GM21717 (cell line): ENCODE measurements around the gene GHRH.
A peak's percentile ranks its signal among the peaks of the same experiment; 100 is the strongest.

ENCODE experiments used
- ATAC-seq: cut with Tn5 transposase; IDR thresholded peaks from one replicate; pipeline ENCODE4 v1.9.1; 2021; ENCODE audit warnings: mild to moderate bottlenecking, moderate library complexity; ENCODE audit not compliant: unreplicated experiment

GHRH gene

DNA sequence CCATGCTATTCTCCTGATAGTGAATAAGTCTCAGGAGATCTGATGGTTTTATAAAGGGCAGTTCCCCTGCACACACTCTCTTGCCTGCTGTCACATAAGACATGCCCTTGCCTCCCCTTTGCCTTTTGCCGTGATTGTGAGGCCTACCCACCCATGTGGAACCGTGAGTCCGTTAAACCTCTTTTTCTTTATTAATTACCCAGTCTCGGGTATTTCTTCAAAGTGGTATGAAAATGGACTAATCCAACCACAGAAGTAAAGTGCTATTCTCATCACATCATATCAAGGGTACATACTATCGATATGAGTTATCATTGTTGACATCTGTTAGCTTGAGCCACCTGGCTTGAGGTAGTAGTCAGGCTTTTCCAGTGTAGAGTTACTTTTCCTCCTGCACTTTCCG, 30.1 kb upstream of the GHRH start:
- no peak for ATAC-seq

DNA sequence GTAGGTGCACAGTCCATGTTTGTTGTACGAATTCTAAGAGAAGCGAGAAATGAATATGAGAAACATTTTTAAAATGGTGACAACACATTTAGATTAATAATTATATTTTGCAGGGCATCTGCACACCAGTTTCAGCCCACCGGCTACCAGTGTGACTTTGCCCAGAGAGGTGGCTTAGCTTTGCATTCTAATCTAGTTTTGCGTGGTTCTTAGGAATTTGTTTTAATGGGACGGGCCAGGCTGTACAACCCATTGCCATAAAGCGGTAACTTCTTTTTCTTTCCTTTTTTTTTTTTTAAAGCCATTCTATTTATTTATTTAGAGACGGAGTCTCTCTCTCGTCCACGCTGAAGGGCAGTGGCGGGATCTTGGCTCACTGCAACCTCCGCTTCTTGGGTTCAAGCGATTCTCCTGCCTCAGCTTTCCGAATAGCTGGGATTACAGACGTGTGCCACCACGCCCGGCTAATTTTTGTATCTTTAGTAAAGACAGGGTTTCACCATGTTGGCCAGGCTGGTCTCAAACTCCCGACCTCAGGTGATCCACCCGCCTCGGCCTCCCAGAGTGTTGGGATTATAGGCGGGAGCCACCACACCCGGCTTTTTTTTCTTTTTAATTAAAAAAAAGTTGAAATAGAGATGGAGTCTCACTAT, 28.7 kb upstream of the GHRH start:
- ATAC-seq, result no peak

DNA sequence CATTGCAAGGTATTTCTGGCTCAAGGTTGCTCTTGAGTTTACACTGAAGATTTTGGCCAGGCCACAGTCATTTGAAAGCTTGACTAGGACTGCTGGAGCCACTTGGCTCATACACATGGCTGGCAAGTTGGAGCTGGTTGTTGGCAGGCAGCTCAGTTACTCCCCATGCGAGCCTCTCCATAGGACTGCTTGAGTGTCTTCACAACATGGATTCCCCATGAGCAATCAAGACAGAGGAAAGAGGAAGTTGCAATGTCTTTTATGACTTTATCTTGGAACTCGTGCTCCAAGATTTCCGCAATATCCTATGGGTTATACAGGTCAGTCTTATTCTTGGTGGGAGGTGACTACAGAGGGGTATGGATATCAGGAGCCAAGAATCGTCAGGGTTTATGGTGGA, 26.5 kb upstream of the GHRH start:
- no peak for ATAC-seq

DNA sequence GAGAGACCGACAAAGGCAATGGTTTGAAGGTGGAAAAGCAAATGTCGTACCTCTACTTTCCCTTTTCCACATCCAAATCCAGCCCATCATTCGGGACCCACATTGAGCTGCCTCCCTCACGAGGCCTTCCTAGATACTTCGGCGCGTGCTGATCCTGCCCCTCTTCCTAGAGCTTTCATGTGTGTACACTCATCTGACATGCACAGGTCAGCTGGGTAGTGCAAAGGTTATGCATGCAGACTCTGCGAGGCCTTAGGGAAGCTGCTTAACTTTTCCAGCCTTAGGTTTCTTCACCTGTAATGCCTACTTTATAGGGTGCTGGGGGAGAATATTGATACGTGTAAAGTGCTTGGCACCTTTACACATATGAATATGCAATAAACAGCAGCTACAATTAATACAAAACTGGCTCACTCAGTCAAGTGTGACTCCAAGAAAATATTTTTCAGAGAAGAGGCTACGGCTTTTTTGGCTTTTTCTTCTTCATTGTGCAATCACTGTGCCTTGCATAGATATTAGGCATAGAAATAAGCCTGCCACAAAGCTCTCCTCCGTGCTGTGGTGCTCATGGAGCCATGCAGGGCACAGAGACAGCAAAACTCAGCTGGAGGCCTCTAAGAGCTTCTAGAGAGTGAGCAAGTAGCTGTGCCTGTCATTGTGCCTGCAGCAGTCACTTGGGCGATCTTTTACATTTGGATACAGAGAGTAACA, 24.2 kb upstream of the GHRH start:
- ATAC-seq, result no peak

DNA sequence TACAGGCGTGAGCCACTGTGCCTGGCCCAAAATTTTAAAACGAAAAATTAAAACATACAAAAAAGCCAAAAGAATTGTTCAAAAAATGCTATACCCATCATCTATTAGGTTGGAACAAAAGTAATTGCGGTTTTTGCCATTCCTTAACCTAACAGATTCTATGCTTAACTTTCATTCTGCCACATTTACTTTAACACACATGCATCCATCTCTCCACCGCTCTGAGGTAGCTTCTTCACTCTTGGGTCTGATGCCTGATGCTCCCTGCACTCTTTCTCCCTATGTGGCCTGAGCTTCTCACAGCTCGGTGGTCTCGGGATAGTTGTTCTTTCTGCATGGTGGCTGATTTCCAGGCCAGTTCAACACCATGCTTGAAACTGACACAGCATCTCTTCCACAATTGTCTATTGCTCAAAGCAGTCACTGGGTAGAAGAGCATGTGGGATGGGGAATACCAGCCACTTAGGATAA, 23.1 kb upstream of the GHRH start:
- ATAC-seq, result no peak

DNA sequence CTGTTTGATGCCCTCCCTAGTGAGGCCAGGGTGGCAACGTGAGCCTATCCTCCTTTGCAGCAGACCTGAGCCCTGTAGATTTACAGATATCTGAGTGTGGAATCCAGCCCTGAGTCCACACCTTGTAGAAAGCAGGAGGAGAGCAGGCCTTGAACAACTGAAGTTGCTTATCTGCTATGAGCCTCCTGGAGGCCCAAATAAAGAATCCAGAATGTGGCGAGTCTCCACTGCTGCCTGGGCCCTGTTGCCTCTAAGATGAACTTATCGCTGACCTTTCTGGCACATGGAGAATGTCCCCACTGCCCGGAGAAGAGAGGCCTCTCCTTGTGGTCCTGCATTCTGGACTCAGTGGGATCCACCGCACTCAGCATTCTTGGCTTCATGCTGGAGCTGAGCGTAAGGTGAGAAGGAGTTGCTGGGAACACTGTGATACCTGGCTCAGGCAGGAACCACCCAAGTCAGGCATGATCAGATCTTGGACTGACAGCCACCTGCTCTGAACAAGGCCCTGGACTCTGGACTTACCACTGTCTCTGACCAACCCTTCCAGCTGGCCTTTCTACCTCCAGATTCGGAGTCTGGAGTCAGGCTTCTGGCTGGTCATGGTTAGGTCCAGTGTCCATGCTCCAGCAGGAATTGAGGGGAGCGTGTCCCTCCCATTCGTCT, 22.0 kb upstream of the GHRH start:
- ATAC-seq, result no peak

DNA sequence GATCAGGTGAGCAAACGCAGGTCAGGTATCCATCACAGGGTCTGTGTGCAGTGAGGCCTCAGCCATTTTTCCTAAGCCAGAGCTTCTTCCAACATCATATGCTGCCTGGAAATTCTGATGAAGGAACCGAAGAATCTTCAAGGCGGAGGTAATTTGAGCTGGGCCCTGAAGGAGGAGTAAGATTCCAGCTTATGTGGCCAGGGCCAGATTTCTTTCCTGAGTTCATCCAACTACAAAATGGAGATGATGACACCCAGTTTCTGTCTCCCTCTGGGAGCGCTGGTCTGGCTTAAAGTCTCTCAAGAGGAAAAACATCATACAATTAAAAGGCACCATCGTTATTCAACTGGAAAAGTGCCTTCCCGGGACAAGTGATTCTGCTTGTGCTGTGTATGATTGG, 20.9 kb upstream of the GHRH start:
- no peak for ATAC-seq

DNA sequence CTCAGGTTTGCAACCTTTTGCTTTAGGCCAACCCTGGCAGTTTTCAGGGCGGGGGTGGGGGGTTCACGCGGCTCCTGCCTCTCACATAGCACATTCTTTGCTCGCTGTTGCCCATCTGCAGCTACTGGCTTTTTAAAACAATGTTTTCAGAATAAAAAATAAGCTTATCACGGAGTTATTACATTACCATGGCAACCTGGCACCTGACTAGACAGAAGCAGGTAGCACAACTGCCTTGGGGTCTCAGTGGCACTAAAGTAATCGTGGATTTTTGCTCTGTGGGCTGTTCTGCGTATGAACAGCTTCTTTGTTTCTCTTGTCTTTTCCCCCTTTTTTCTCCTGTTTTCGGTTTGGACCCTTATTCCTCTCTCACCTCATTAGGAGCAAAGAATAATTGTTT, 18.8 kb upstream of the GHRH start:
- no peak for ATAC-seq

DNA sequence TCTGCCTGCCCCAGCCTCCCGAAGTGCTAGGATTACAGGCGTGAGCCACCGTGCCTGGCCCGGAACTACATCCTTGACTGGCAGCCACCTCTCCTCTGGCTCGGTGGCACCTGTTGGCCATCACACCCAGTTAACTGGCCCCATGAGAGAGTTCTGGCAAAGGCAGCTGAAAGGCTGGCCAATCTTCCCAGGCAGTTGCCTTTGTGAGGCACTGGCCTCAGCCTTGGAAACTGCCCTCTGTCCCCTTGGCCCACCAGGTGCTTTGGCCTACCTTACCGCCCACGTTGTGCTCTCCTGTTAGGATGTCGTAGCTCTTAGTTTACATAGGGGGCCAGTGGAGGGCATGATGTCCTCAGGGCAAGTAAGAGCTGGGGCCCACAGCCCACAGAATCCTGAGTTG, 18.2 kb upstream of the GHRH start:
- ATAC-seq, result no peak

DNA sequence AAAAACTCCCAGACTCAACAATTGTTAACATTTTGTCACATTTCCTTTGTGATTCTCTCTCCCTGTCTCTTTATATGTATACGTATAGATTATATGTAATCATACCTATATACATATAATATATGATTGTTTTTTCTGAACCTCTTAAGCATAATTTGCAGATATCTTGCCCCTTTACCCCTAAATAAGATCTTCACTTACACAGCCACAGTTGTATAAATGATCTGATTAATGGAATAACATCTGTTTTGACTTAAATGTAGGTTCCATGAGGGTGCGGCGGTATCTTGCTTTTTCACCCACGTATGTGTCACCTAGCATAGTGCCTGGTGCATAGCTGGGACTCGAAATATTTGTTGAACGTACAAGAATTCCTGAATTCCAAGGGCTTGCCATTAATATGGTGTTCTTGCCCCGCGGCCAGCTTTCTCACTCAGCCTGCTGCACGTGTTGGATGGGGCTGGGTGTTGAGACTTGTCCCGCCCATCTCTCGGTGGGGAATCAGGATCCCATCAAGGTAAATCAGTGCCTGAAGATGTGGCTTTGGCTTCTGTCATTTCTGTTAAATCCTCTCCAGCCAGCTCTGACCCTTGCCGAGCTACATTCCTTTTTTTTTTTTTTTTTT, 17.5 kb upstream of the GHRH start:
- ATAC-seq, result no peak

DNA sequence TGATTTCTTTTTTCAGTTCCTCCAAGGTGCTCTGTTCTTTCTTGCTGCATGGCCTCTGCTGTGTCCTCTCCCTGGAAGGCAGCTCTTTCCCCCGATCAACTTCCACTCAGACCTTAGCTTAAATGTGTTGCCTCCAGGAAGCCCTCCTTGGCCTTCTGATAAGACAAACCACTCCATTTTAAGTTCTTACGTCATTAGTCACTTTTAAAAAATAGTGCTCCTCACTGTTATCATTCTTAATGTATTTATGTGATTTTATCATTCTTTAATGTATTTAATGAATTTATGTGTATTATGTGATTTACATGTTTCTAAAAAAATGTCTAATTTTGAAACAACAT, 15.6 kb upstream of the GHRH start:
- ATAC-seq, result no peak

DNA sequence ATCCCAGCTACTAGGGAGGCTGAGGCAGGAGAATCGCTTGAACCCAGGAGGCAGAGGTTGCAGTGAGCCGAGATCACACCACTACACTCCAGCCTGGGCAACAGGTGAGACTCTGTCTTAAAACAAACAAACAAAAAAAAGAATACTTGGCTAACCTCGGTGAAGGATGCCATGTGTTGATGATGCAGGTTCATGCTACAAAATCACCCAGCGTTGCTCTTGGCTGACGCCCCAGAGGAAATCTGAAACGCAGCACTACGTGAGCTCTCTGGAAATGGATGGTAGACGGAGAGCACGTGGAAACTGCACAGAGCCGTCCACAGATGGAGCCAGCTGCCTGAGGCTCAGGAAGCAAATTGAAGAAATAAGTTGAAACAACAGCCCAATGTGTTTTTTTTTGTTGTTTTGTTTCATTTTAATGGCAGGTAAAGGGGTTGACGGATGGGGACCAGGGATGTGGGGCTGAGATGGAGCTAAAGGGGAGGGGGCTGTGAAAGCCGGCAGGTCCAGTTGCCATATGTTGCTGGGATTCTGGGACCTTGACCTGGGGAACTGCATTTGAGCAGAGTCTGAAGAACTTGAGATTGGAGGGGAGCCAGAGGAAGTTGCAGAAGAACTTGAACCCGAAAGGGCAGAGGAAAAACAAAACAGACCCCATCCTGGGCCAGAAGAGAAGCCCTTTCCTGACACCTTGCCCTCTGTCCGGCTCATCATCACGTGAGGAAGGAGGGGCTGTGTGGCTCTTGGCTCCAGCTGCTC, 15.1 kb upstream of the GHRH start:
- ATAC-seq, result no peak

DNA sequence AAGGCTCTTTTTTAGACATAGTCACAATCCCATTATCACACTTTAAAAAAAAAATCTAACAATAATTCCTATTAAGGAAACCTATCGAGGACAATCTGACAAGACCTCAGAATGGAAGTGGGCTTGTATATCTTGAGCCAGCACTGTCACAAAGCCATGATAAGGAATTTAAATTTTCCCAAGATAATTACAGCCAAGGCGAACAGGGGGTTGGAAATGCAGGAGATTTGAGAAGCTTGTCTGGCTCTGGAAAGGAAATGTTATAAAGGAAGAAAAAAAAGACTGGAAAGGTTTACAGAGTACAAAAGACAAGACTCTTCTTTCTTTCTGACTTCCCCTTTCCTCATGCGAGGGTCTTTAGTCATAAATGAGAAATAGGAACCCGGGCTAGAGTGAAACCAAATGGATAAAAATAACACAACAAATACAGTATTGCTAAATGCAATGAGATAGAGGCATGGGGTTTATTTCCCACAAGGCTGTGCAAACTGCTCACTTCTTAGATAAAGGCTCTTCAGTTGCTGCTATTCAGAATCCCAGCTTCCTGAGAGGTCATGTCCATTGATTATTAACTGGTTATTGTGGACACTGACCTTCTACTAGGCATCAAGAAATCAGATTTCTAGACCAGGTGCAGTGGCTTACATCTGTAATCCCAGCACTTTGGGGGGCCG, 13.4 kb upstream of the GHRH start:
- ATAC-seq, result no peak

DNA sequence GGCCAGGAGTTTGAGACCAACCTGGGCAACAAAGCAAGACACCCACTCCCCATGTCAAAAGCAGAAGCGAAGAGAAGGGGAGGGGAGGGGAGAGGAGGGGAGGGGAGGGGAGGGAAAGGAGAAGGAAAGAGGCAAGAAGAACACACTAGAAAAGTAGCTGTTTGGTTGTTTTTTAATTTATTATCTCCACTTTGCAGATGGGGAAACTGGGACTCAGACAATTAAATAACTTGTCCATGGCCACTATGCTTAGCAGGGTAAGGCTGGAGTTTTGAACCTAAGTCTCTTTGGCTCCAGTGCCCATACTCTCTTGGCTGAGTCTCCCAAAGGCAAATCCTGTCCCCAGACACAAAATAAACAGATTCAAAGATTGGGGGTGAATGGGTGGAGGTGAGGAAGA, 12.4 kb upstream of the GHRH start:
- ATAC-seq, result no peak

DNA sequence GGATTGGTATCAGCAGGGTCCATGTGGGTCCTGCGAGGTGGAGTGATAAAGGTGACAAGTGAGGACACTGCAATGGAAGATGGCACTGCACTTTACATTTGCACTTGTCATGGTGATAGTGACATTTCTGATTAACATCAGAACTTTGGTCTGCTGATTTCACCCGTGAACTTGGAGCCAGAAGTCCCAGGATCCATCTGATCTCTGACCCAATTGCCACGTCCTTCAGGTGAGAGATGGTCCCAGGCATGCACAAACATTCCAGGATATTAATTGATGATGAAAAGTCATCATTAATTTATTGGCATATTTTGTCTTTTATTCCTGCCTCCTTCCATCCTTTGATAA, 9.8 kb upstream of the GHRH start:
- no peak for ATAC-seq

DNA sequence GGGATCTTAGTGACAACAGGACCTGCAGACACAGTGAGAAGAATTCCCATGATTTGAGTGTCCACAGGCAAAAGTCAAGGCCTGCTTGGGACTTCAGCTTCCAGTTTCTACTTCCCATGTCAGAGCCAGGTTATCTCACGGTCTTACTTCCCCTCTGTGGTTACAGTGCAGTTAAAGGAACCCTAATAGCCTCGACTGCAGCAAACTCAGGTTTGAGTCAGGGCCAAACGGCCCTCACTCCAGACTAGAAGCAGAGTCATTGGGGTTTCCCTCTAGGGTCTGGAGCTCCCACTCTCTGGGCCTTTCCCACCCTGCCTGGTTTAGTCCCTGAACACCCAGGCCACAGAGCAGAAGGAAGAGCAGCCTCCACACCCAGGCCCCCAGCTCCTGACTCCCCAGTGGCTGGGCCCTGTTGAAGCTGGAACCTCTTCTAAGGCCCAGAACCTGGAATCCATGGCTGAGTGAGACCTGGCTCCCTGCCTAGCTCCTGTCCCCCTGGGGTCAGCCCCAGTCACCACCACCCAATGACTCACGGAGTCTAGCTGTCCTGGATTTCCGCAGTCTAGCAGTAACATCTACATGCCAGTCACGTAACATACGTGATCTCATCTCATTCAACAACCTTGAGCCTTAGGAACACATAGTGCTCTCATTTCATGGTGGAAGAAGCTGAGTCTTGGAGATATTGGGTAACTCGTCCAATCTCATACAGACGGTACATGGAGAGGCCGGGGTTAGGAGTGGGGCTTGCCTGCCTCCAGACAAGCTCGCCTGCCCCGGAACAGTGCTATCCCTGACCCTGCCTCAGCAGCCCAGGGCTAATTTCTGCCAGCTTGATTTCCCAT, 9.2 kb upstream of the GHRH start:
- ATAC-seq, result peak; percentile 53

DNA sequence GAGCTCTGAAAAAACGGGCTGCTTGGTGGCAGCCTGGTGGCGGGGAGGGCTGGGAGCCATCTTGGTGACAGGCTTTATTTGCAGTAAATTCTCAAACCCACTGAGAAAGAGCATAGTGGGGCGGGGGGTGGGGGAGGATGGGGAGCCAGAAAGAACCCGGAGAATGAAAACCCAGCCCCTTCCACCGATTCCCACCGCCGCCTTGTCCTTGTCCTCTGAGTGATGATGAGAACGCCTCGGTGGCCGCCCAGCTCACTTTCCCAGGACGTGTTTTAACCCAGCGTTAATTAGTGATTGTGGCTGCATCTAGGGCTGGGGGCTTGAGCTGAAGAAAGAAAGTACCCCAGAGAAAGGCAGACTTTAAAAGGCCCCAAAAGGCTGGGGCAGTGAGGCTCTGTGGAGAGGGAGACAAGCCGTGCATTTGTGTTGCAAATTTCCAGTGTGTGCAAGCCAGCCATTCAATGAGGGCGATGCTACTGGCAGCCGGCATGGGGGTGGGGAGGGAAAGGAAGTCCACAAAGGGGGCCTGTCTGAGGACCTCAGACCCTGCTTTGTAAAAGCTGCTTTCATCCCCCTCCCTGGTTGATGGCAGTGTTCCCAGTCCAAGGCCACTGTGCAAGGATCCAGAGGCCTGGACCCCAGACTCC, 6.2 kb upstream of the GHRH start:
- ATAC-seq, result no peak

DNA sequence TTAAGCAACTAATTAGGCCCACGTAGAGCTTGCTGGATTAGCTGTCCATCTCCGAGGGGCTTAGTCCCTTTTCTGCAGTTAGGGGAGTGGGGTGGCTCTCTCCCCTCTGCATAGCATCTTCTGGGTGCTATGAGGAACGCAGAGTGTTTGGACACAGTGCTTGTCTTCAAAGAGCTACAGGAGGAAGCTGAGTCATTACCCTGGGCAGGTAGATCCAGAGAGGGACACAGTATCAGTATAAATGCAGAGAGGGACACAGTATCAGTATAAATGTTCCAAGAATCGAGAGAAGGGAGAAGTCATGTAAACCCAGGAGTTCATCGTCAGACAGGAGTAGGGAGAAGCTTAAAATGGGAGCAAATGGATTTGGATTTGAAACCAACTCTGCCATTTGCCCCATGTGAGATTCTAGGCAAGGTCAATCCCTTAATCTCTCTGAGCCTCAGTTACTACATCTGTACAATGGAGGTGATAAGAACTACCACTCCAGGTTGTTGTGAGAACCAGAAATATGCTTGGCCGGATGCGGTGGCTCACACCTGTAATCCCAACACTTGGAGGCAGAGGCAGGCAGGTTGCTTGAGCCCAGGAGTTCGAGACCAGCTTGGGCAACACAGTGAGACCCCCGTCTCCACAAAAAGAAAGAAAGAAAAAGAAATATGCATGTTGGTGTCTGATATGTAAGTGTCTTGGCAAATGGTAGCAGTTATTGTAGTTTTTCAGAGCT, 5.5 kb upstream of the GHRH start:
- no peak for ATAC-seq

DNA sequence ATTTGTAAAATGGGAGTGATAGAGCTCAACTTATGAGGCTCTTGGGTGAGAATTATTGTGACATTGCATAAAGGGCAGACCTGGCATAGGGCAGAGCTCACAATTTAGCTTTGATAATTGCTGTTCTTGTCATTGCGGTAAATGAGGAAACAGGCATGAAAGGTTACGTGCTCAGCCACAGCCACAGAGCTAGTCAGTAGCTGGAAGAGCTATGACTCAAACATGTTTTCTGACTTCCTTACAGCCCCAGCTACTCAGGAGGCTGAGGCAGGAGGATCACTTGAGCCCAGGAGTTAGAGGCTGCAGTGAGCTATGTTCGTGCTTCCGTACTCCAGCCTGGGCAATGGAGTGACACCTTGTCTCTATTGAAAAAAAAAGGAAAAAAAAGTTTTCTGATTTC, 3.5 kb upstream of the GHRH start:
- ATAC-seq, result no peak
